Measurements from ENCODE around the gene PRSS2.
"Not testable (repeated sequence)": the region's sequence is repeated elsewhere in the genome, so short reads cannot be mapped to it uniquely, and the experiment has no call there.

Gene PRSS2

DNA sequence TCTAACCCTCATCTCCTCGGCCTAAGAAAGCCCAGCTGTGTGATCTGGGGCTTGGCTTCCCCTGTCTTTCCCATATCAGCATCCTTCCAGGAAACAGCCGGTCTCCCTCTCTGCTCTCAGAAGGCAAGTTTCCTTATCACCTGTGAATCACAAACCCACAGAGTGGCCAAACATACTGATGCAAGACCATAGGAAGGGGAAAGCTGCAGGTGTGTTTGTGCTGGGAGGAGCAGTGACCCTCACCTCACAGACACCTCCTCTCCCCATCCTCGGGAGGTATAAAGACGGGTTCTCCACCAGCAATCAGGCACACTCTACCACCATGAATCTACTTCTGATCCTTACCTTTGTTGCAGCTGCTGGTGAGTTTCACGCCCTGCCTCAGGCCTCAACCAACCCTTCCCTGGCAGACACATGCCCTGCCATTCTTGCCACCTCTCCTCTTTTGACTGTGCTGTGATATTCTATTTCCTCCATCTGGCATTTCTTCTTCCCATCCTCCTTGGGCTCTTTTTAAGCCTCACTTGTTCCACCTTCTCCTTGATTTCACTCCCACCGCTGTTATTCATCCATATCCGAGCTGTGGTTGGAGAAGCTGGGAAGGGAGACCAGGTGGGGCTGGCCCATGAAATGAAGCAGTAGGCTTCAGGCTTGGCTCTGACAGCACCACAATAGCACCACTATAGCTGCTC, at the start of gene PRSS2:
TSS of gene PRSS2 (plus strand) at position 310 of the 692 bp plus-strand sequence. CDS start at position 323, 13 bp downstream.
- no peak for DNase-seq

DNA sequence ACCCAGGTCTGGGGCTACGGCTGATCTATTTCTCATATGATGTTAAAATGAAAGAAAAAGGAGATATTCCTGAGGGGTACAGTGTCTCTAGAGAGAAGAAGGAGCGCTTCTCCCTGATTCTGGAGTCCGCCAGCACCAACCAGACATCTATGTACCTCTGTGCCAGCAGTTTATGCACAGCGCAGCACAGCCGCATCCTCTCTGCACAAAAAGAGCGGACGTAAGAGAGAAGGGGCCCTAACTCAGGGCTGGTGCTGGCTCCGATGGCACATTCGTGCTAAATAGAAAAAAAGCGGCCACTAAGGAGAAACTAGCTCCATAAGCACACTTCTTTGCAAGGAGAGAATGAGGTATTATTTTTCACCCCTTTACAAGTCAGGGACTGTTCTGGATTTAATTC, 49.8 kb upstream of the PRSS2 start:
- DNase-seq = no peak

DNA sequence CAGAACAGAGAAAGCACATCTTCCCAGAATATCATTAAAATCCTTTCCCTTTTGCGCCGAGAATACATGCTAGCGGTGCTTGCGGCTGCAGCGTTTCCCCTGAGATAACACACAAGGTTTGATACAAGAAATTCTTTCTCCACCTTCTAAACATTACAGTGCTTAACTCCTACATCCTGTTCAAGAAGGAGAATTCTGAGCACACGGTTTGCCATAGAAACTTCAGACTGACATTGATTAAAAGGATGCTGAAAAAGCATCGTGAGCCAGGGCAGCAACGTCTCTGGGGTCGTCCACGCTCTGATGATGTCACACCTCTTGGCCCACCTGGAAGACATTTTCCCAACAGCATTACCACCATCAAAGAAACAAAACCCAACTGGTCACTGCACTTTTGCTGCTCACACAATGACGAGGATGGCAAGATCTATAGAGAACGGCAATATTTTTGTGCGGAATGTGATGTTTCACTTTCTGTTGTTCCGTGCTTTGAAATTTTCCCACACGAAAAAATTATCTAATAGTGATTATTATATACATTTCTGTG, 48.4 kb upstream of the PRSS2 start:
- no peak for DNase-seq

DNA sequence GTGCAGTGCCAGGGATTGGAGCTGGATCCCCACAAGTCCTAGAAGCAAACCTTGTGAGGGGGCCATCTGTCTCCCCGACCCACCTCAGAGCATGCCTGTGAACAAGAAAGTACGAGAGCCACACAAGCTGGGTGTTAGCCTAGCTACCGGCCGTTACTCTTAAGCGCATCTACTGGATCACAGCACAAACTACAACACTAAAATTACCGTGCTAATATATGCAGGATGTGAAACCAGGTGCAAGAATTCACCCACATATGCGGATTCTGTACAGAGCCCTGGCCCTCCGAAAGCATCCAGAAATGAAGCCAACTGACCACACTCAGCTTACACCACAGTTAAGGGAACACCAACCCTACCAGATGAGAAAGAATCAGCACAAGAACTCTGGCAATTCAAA, 37.5 kb upstream of the PRSS2 start:
- no peak for DNase-seq

DNA sequence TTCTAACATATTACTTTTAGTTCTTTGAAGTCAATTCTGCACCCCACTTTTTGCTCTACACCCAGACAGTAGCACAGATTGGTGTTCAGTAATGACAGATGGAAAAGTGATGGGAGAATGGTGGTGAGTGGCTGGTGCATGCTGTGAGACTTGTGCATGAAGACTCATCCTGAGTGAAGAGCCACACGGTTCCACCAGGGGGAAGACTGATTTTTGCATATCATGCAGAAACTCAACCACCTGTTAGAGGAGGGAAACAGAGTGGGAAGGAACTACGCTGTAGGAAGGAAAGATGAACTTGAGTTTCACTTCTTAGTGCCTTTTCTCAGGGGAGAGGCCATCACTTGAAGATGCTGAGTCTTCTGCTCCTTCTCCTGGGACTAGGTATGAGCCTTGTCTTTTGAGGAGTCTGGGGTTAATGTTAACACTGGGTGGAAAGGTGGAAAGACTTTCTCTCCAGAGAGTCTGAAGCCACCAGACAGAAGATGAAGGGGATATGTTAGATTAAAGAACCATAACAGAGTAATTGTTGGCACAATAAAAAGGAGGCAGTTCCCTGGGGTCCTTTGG, 30.8 kb upstream of the PRSS2 start:
- no peak for DNase-seq

DNA sequence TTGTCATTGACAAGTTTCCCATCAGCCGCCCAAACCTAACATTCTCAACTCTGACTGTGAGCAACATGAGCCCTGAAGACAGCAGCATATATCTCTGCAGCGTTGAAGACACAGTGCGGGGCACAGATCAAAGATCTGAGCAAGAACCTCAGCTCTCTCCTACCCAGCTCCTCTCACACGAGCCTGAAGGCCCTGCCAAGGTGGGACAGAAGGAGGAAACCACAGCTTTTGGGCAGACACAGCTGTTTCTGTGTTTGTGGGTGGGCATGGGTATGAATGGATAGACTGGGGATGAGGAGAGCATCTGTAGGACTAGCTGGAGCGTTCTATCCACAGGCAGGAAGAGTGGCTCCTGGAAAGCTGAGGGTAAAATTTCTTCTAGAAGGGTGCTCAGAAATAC, 30.0 kb upstream of the PRSS2 start:
- no peak for DNase-seq

DNA sequence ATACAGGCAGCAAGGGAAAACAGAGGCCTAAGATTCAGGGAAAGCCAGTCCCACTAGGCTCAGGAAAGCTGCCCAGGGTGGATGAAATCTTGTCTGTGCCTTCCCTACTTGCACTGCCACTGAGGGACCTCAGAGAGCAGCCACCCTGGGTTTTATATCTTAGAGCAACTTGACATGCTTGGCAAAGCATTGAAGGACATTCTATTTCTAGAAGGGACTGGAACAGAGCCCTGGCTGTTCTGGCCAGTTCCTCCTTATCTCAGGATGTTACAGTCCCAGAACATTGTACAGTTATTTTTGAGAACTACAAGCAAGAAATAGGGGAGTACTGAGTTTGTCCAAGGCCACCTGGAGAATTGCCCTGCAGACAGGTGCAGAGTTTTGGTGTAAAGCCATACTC, 28.8 kb upstream of the PRSS2 start:
- DNase-seq = not testable (repeated sequence)

DNA sequence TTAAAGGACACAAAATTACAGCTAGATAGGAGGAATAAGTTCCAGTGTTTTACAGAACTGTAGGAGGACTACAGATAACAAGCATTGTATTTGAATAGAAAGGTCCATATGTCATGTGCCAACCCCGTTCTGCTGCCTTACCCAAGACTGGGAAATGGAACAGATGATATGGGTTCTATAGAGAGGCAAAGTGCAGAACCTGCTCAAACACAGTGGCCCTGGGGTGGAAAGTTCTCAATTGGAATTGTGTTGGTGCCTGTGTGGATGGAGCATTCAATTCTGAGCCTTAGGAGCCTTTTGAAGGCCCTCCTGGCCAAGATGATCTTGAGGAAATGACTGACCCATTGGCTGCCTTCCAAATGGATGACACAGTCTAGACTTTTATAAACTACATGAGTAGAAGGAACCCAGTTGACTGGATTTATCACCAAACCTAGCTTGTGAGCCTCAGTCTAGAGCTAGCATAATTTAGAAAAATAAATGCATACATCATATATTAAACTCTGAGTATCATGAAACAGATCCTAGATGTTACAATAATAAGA, 25.6 kb upstream of the PRSS2 start:
- no peak for DNase-seq

DNA sequence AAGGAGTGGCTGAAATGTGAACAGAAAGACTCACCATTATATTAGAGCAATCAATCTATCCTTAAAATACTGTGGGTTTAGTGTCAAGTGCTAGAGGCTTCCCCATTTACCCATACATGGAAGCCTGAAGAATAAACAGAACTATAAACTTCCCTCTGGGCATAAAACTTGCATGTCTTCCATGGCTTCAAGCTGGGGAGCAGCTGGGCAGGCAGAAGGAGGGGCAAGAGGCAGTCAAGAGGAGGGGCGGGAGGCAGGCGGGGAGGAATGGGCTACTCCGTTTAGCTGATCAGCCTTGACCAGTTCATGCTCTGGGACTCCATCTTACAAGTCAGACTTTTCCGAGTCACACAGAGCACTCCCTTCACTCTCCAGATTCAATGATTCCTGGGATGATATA, 25.0 kb upstream of the PRSS2 start:
- DNase-seq = no peak

DNA sequence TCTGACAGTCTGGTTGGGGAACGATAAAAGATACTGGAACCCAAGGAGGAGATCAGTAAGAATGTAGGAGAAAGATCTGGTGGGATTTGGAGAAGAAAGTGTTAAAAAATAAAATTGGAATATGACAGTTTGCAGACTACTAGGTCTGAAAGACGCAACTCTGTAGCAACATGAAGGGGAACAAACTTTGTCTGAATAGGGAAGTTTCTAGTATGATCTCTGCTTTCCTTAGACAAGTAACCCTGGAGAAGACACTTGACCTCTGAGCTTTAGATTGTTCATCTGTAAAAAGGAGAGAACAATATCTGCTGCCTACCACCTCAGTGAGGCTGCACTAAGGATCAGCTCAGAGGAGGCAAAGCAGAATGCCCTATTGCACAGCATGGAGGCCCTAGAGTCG, 24.5 kb upstream of the PRSS2 start:
- no peak for DNase-seq

DNA sequence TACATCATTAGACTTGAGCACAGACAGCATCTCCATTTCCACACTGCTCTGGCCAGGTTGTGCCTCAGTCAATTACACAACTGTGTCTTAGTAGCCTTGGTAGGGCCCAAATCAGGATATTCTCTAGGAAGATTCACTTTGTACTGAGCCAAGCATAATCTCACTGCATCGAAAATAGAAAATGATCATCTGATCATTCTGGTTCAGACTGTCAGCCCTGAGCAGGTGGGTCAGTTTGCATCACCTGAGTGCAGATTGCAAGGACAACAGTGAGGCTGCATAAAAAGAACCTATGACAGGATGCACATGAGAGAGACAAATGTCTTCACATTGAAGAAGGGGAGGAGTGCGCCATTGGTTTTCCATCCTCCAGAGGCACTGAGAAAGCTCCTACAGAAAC, 22.4 kb upstream of the PRSS2 start:
- not testable (repeated sequence) for DNase-seq

DNA sequence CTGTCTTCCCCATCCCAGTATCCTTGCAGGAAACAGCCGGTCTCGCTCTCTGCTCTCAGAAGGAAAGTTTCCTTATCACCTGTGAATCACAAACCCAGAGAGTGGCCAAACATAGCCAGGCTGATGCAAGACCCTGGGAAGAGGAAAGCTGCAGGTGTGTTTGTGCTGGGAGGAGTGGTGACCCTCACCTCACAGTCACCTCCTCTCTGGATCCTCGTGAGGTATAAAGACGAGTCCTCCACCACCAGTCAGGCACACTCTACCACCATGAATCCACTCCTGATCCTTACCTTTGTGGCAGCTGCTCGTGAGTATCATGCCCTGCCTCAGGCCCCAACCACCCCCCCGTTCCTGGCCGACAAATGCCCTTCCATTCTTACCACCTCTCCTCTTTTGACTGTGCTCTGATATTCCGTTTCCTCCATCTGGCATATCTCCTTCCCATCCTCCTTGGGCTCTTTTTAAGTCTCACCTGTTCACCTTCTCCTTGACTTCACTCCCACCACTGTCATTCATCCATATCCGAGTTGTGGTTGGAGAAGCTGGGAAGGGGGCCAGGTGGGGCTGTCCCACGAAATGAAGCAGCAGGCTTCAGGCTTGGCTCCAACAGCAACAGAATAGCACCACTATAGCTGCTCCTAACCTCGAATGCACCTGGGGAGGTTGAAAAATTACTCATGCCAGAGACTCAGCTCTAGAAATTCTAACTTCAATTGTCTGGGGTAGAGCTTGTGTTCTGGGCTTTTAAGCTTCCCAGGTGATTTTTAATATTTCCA, 21.4 kb upstream of the PRSS2 start, which contains the start of gene PRSS1:
TSS of gene PRSS1 (plus strand) at position 255 of the 776 bp plus-strand sequence. CDS start at position 268, 13 bp downstream.
- no peak for DNase-seq

DNA sequence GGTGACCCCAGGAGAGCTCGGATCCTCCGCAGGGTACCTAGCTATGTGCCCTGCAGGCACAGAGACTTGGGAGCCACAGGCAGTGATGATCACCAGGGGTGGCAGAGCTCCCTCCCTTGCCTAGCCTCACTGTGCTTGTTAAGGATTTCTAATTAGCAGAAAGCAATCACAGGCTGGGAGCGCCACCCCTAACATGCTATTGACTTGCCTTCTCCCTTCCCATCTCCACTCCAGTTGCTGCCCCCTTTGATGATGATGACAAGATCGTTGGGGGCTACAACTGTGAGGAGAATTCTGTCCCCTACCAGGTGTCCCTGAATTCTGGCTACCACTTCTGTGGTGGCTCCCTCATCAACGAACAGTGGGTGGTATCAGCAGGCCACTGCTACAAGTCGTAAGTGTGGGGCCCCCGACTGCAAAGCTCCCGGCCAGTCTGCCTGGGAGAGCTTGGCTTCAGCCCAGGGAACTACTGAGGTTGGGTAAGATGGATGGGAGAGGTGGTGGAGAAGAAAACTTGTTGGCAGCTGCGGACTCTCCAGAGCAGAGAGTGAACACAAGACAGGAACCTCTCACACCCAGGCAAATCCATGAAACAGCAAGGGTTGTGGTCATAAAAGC, 20.3 kb upstream of the PRSS2 start:
- no peak for DNase-seq

DNA sequence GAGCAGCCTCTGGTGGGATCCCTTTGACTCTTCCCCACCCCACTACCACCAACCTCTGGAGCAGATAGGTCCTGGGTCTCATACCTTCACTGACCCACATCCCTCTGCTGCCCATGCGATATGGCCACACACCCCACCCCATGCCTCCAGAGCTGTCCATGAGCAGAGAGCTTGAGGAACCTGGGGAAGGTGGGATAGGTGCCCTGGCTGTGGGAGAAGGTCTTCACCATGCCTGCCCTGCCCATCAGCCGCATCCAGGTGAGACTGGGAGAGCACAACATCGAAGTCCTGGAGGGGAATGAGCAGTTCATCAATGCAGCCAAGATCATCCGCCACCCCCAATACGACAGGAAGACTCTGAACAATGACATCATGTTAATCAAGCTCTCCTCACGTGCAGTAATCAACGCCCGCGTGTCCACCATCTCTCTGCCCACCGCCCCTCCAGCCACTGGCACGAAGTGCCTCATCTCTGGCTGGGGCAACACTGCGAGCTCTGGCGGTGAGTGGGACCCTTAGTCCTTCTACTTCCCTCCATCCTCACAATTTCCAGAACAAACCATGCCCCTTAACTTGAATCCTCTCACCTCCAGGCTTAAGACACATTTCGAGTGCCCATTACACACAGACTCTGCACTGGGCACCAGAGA, 19.1 kb upstream of the PRSS2 start:
- not testable (repeated sequence) for DNase-seq

DNA sequence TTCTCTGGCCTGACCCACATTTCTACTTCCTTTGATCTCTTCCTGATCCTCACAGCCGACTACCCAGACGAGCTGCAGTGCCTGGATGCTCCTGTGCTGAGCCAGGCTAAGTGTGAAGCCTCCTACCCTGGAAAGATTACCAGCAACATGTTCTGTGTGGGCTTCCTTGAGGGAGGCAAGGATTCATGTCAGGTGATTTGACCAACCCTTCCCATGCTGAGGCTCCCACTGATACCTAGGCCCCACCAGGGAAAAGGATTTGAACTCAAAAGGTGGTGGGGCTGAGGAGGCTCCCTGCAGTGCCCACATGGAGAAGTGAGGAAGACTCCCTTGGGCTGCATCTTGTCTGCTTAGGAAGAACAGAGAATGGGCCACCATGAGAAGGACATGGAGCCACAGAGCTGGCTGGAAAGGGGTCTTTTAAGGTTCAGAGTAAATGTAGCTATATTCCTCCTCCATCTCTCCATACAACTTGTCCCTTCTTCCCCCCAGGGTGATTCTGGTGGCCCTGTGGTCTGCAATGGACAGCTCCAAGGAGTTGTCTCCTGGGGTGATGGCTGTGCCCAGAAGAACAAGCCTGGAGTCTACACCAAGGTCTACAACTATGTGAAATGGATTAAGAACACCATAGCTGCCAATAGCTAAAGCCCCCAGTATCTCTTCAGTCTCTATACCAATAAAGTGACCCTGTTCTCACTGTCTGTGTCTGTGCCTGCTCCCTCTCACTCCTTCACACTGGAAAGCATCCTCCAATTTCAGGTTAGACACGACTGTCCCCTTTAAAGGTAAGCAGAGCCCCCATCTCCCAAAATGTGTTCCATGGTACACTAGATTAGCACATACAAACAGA, 18.2 kb upstream of the PRSS2 start:
- no peak for DNase-seq

DNA sequence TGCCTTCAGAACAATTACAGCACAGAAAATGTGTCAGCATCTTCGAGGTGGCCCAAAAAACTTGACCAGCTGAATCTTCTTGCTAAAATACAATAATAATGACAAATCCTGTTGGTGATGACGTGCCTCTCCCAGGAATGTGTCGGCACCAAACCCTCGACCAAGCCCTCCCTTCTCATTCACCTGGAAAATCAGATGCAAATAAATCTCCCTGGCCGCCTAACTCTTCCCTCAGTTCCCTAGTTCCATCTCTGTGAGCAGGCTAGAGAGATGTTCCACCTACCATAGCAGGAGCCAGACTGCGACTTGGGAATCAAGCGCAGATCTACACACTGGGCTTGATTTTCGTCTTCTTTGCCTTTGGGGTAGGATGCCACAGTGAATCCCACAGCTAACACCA, 17.4 kb upstream of the PRSS2 start:
- no peak for DNase-seq

DNA sequence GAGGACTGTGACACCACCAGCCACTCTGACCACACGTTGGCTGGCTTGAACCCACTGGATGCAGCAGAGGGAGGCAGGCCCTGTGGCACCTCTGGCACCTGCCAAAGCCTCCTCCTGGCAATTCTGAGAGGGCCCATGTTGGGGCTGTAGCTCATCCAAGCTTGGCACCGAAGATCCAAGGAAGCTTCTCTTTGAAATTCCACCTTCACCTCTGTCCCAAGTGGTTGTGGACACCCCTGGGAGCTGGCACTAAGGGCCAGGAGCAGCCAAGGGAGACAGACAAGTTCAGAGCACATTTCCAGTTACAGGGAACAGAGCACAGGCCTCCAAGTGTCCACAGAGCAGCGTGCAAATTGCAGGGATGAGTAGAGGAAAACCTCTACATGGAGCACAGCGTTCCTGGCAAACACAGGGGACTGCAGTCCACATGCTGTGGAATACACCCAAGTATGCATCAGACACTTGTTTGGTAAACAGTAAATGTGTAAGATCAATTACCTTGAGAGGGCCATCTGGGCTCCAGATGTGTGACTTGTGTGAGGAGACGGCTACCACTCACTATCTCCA, 16.8 kb upstream of the PRSS2 start:
- DNase-seq = not testable (repeated sequence)

DNA sequence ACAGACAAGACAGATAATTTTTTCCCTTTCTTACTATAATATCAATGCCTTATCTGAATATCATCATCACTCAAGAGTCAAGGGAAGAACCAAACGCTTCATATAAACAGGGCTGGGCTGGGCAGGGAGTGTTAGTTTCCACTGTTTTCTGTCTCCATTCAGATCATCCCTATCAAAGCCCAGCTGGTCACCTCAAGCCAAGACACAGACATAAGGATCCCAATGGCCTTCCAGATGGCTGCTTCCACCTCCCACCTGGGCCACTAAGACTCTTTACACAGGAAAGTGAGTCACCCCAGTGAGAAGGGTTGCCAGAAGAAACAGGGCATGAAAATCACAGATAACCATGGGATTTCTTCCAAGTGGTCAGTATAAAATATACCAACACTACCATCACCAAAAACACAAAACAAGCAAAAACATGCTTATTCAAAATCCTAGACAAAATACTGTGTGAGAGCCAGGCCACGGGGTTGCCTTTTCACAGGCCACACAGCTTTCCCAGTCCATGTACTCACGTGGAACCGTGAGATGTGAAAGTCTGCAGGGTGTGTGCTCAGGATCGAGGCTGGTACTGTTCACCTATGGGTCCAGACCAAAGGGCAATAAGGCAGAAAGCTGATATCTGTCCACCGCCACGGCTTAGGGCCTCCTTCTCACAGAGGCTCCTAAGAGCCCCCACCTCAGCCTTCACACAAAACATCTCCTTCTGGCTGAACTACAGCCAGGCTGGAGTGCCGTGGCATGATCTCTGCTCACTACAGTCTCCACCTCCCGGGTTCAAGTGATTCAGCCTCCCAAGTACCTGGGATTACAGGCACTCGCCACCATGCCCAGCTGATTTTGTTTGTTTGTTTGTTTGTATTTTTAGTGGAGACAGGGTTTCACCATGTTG, 15.8 kb upstream of the PRSS2 start:
- DNase-seq = no peak

DNA sequence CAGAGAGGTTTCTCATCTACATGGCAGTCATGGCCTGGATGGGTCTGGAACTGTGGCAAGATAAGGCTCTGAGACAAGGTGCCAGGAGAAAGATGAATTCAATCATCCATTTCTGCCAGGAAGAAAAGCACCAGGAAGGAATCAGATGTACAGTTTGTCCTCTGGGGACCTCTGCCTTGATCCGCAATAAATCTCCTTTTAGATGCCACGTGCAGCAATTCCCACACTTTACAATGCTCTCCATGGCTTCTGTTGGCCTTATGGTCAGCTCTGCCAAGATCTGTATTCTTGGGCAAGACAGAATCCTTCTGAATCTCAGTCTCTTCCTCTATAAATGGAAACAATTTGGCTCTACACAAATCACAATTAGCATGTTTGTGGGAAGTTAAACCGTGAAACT, 12.5 kb upstream of the PRSS2 start:
- not testable (repeated sequence) for DNase-seq

DNA sequence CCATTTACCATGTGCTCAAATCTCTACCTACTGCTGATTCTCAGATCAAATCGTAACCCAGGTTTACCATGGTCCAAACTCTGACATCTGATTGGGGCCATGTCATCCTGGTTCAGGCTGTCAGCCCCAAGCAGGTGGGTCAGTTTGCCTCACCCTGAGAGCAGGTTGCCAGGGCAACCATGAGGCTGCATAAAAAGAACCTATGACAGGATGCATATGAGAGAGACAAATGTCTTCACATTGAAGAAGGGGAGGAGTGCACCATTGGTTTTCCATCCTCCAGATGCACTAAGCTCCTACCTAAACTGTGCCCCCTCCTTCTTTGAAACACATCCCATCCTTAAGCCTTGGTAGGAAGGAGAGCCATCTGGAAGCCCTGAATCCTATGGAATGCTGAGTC, 11.3 kb upstream of the PRSS2 start:
- DNase-seq = no peak

Measured in stimulated activated CD4-positive, alpha-beta T cell treated with anti-CD3 and anti-CD28 coated beads, Interleukin-1b, Interleukin-23, amount 100 ng/mL, for 48 hours (primary cell).